GM12873 (cell line): ENCODE measurements around the gene SMARCD2.

Source experiments
- CTCF ChIP-seq: IDR thresholded peaks from 2 replicates; pipeline ENCODE4 v1.5.1; 2012; ENCODE audit warnings: low read depth, mild to moderate bottlenecking, moderate library complexity, low read length, control low read depth; ENCODE audit not compliant: insufficient read depth; ENCODE audit errors: missing control alignments

The SMARCD2 gene

GRCh38 chr17:63827801-63828221, 14.7 kb downstream of the SMARCD2 start:
- no peak for TF ChIP-seq CTCF

- TF ChIP-seq CTCF, result peak; percentile 75
Measured at GRCh38 chr17:63827002-63827800, 15.3 kb downstream of the SMARCD2 start, which contains the start of the genes FTSJ3 and PSMC5. Gene FTSJ3, minus strand, starts transcription at chr17:63827663. Its CDS starts 761 bp downstream, at chr17:63826902. Gene PSMC5, plus strand, starts transcription at chr17:63827431. Its CDS starts 60 bp downstream, at chr17:63827491.

- no peak for TF ChIP-seq CTCF
Measured at GRCh38 chr17:63826468-63827001, 15.9 kb downstream of the SMARCD2 start.

GRCh38 chr17:63824362-63824761, 18.1 kb downstream of the SMARCD2 start:
- no peak for TF ChIP-seq CTCF

- no peak for TF ChIP-seq CTCF
Measured at GRCh38 chr17:63823659-63824331, 18.7 kb downstream of the SMARCD2 start.

- no peak for TF ChIP-seq CTCF
Measured at GRCh38 chr17:63822537-63822936, 19.9 kb downstream of the SMARCD2 start.

GRCh38 chr17:63821804-63822203, 20.7 kb downstream of the SMARCD2 start:
- TF ChIP-seq CTCF, result no peak
